Endothelial cell (in vitro differentiated cells): ENCODE data around the gene SIGLEC7. TPM values are rescaled to one million over a fixed set of nuclear protein-coding genes. Genes with fewer than 3 reads are reported as not detected.

Source experiments
- DNase-seq: peaks from one replicate; pipeline ENCODE4 v3.0.0; 2021; ENCODE audit warnings: low spot score
- H3K27ac Mint-ChIP-seq: one replicate; pipeline ENCODE4 v1.8.0; 2021; ENCODE audit warnings: mixed read lengths, inconsistent platforms; ENCODE audit not compliant: unreplicated experiment
- H3K27me3 Mint-ChIP-seq: one replicate; pipeline ENCODE4 v1.8.0; 2021; ENCODE audit warnings: mild to moderate bottlenecking, moderate library complexity, mixed read lengths, inconsistent platforms; ENCODE audit not compliant: unreplicated experiment
- H3K36me3 Mint-ChIP-seq: one replicate; pipeline ENCODE4 v1.8.0; 2021; ENCODE audit warnings: mild to moderate bottlenecking, low read depth, mixed read lengths, inconsistent platforms; ENCODE audit not compliant: unreplicated experiment
- H3K4me1 Mint-ChIP-seq: one replicate; pipeline ENCODE4 v1.8.0; 2021; ENCODE audit warnings: mild to moderate bottlenecking, mixed read lengths, inconsistent platforms; ENCODE audit not compliant: unreplicated experiment
- H3K4me3 Mint-ChIP-seq: one replicate; pipeline ENCODE4 v1.8.0; 2021; ENCODE audit warnings: mild to moderate bottlenecking, mixed read lengths, inconsistent platforms; ENCODE audit not compliant: unreplicated experiment
- H3K9me3 Mint-ChIP-seq: one replicate; pipeline ENCODE4 v1.8.0; 2021; ENCODE audit warnings: mixed read lengths, inconsistent platforms; ENCODE audit not compliant: unreplicated experiment
- total RNA-seq: library from RNA; stranded (reverse); fragmentation: NEBNext Ultra II Directional; extraction: Animal tissue kit (Norgen Biotek cat#: 25700); gene quantifications from one replicate; pipeline ENCODE4 v1.2.1, GENCODE V29; 2021; ENCODE audit not compliant: unreplicated experiment
- TF ChIP-seq, protein P1 (sequence below): fragments of 200-600 bp; sonication (generic); IDR thresholded peaks from one replicate; pipeline ENCODE4 v1.5.0; 2021; ENCODE audit warnings: antibody characterized with exemption; ENCODE audit not compliant: unreplicated experiment

The SIGLEC7 gene
- total RNA-seq, 1 donor from 2014 or later = not detected

GRCh38 chr19:51161266-51161665, 19.2 kb downstream of the SIGLEC7 start:
- Mint-ChIP-seq H3K9me3 (no peaks in the 10 kb centered on the region), H3K4me1 (peaks cover 5% of the 10 kb centered on the region), H3K4me3 (no peak overlapping the region), H3K27ac (no peak overlapping the region), H3K27me3 (no peaks in the 10 kb centered on the region), H3K36me3 (no peaks in the 10 kb centered on the region)
- TF ChIP-seq, protein P1, sequence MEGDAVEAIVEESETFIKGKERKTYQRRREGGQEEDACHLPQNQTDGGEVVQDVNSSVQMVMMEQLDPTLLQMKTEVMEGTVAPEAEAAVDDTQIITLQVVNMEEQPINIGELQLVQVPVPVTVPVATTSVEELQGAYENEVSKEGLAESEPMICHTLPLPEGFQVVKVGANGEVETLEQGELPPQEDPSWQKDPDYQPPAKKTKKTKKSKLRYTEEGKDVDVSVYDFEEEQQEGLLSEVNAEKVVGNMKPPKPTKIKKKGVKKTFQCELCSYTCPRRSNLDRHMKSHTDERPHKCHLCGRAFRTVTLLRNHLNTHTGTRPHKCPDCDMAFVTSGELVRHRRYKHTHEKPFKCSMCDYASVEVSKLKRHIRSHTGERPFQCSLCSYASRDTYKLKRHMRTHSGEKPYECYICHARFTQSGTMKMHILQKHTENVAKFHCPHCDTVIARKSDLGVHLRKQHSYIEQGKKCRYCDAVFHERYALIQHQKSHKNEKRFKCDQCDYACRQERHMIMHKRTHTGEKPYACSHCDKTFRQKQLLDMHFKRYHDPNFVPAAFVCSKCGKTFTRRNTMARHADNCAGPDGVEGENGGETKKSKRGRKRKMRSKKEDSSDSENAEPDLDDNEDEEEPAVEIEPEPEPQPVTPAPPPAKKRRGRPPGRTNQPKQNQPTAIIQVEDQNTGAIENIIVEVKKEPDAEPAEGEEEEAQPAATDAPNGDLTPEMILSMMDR = no peak
- DNase-seq = no peak

DNA sequence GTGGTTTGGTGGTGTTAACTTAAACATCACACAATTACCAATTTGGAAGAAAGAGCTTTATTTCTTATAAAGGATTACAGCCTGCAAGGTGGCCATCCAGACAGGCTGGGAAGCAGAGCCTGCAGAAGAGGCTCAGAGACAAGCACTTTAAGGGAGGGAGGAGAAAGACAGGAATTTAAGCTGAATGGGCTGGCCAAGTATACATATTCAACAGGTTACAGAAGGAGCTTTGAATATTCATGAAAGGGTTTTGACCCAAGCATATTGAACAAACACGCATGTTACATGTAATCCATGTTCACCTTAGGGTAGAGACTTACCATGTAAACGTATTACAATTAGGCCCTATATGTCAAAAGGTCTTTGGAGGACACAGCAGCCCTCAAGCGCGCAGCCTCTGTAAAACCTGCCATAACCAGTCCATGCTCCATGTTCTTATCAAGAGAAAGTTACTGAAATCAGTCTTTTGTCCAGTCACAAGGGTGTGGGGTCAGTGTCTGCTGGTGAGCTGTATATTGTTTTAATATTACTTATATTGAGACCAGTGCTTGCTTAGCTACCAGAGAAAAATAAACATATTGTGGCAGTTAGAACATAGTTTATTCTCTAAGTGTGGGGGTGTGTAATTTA, 19.9 kb downstream of the SIGLEC7 start:
- H3K36me3 Mint-ChIP-seq = no peaks in the 10 kb centered on the region
- H3K4me1 Mint-ChIP-seq = peaks cover 5% of the 10 kb centered on the region
- H3K4me3 Mint-ChIP-seq = no peak overlapping the region
- H3K27ac Mint-ChIP-seq = no peak overlapping the region
- no peak for DNase-seq
- TF ChIP-seq, protein P1 = no peak
- H3K27me3 Mint-ChIP-seq = no peaks in the 10 kb centered on the region
- H3K9me3 Mint-ChIP-seq = no peaks in the 10 kb centered on the region

DNA sequence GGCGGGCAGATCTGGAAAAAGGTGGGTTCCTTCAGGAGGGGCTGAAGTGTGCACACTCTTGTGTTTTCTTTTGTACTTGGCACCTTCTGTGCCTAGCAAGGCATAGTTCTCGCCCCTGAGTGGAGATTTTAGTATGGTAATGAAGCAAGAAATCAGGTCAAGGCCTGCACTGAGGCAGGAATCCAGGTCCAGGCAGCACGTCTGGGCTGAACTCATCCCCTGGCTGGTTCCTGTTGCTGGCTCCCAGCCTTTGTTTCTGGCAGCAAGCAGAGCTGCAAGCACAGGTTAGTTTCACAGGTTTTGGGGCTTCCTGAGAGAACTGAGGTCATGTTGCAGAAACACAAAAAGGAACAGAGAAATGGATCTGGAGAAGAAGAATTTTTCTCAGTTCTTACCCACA, 21.2 kb downstream of the SIGLEC7 start:
- TF ChIP-seq, protein P1 = no peak
- H3K9me3 Mint-ChIP-seq = no peaks in the 10 kb centered on the region
- no peaks in the 10 kb centered on the region for H3K27me3 Mint-ChIP-seq
- no peak for DNase-seq
- no peak overlapping the region for H3K27ac Mint-ChIP-seq
- H3K36me3 Mint-ChIP-seq = no peaks in the 10 kb centered on the region
- H3K4me1 Mint-ChIP-seq = peaks cover 5% of the 10 kb centered on the region
- no peak overlapping the region for H3K4me3 Mint-ChIP-seq

DNA sequence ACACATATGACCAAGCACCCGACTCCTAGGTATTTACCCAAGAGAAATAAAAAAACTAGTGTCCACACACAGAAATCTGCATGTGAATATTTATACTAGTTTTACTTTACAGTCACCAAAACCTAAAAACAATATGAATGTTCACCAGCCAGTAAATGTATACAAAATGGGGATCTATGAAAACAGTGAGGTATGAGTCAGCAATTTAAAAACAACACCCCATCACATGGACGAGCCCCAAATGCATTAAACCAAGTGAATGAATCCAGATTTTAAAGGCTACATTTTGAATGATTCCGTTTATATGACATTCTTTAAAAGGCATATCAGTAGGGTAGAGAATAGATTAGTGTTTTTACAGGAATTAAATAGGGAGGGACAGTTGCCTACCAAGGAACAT, 22.1 kb downstream of the SIGLEC7 start:
- H3K4me1 Mint-ChIP-seq = no peaks in the 10 kb centered on the region
- no peaks in the 10 kb centered on the region for H3K36me3 Mint-ChIP-seq
- no peak for DNase-seq
- no peaks in the 10 kb centered on the region for H3K27me3 Mint-ChIP-seq
- H3K27ac Mint-ChIP-seq = no peak overlapping the region
- no peaks in the 10 kb centered on the region for H3K9me3 Mint-ChIP-seq
- no peak overlapping the region for H3K4me3 Mint-ChIP-seq
- TF ChIP-seq, protein P1 = no peak

DNA sequence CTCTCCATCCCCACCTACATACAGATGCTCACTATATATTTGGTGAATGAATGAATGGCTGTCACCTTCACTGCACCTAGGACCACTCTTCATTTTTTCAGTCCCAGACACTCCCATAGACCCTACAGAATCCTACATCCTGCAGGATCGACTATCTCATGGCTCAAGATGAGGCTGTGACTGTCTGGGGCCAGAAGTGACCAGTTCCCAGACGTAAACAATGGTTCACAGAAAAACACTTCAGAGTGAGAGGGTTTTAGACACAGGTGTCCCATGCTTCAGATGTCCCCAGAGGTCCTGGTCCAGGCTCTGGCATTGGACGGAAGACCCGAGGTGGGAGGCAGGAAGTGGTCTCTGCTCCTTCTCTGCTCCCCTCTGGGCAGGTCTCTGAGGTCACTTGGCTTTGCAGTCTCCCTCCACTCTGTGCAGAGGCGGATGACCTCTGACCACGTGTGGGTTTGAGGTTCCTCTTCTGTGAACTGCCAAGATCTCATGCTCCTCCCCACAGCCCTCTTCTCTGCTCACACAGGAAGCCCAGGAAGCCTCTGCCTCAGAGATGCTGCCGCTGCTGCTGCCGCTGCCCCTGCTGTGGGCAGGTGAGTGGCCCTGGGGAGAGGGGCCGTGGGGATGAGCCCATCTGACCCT, 24.9 kb downstream of the SIGLEC7 start:
- H3K27me3 Mint-ChIP-seq = no peaks in the 10 kb centered on the region
- no peaks in the 10 kb centered on the region for H3K9me3 Mint-ChIP-seq
- H3K36me3 Mint-ChIP-seq = no peaks in the 10 kb centered on the region
- H3K4me1 Mint-ChIP-seq = no peaks in the 10 kb centered on the region
- no peak overlapping the region for H3K4me3 Mint-ChIP-seq
- TF ChIP-seq, protein P1 = no peak
- no peak overlapping the region for H3K27ac Mint-ChIP-seq
- DNase-seq = no peak
